Natural killer cell treated with Interleukin-12 subunit alpha and Interleukin-12 subunit beta and Interleukin-15 and Interleukin-18, amount 100 ng/mL, for 72 hours (primary cell): ENCODE data around the gene HSD11B1. TPM values are rescaled to one million over a fixed set of nuclear protein-coding genes. Genes with fewer than 3 reads are reported as not detected.

ENCODE experiments used
- ATAC-seq, 2 donors: fragments of 150-1000 bp; cut with Tn5 transposase in 1 of 2; sonication (Bioruptor Pico), chemical (Tn5 transposase) in 1 of 2; 2 replicates each; pipeline ENCODE4 v1.10.0; 2021
- DNase-seq: peaks from one replicate; pipeline ENCODE4 v3.0.0; 2022; ENCODE audit warnings: low spot score
- H3K27ac Mint-ChIP-seq, 2 donors: 1 replicate in 1 of 2; 2 replicates in 1 of 2; pipeline ENCODE4 v1.8.0; 2022; ENCODE audit warnings: mixed read lengths in 2 of 2, mild to moderate bottlenecking in 1 of 2, moderate library complexity in 1 of 2
- H3K27me3 Mint-ChIP-seq, 2 donors: 1 replicate in 1 of 2; 2 replicates in 1 of 2; pipeline ENCODE4 v1.8.0; 2022; ENCODE audit warnings: mixed read lengths in 2 of 2
- H3K36me3 Mint-ChIP-seq: one replicate; pipeline ENCODE4 v1.8.0; 2022; ENCODE audit warnings: mixed read lengths
- H3K4me1 Mint-ChIP-seq, 2 donors: 1 replicate in 1 of 2; 2 replicates in 1 of 2; pipeline ENCODE4 v1.8.0; 2022; ENCODE audit warnings: low read depth in 2 of 2, mixed read lengths in 2 of 2, mild to moderate bottlenecking in 1 of 2
- H3K4me3 Mint-ChIP-seq: one replicate; pipeline ENCODE4 v1.8.0; 2022; ENCODE audit warnings: mixed read lengths
- H3K9me3 Mint-ChIP-seq: 2 replicates; pipeline ENCODE4 v1.8.0; 2022; ENCODE audit warnings: mixed read lengths
- total RNA-seq, 2 donors: library from RNA; stranded (reverse); gene quantifications; one replicate each; pipeline ENCODE4 v1.2.3, GENCODE V29; 2022

The HSD11B1 gene
- total RNA-seq, 2 donors from 2014 or later = 0.43 TPM; not detected in 1

DNA sequence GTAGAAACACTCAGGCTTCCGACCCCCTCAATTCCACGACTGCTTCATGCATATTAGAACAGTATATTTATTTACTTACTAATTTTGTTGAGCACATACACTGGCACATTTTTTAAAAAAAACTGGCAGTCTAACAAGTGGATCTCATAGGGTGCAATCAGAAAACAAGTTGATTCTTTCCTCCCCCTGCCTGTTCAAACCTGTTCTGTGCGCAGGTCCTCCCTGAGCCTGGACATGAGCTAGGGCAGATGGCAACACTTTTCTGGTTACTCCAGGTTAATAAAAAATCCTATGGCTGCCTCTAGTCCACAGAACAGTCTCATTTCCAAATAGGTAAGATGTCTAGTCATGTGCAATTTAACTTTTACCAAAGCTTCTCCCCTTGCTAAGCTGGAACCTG lies 18.6 kb downstream of the HSD11B1 start:
- Mint-ChIP-seq H3K36me3 (no peaks in the 10 kb centered on the region), H3K4me1 (peaks cover 0 to 2% of the 10 kb centered on the region in 2 donors), H3K27me3 (no peaks in the 10 kb centered on the region), H3K9me3 (no peaks in the 10 kb centered on the region), H3K27ac (no peak overlapping the region), H3K4me3 (no peak overlapping the region)
- DNase-seq (no peak), ATAC-seq (no peak)

DNA sequence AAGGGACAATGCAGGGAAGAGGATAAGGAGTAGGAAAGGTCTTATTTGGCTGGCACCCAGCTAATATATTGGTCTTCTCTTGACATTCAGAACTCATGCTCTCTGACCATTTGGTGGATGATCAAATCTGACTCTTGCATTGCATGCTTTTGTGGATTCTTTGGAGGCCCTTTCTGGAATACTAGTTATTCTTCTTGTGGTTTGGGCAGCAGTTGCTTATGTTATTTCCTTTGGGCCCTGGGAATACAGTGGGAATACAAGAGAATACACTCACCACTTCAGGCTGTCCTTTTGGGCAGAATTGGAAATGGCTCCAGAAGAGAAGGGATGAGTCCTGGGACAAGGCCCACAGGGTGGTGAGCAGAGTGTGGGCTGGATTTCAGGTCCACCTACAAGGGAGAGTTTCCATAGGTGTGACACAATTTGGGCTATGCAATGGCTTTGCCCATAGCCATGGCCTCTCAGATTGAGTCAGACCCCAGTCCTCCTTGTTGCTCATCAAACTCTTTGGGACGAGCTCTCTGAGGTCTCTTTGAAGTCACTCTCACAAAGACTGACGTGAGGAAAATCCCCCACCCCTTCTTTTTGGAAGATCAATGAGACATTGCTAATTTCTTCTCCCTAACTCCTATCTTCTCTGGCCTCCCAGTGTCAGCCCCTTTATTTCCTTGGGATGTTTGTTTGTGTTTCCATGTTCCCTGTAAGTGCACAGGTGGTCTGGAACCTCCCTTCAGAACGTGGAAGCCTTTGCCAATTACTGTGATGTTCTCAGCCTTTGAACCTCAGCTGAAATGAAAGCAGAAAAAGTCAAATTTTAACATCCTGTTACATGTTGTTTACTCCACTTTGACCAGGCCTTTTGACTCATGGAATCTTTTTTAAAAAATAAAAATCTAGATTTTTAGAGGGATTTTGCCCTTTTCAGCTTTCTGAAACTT lies 19.4 kb downstream of the HSD11B1 start:
- H3K4me3 Mint-ChIP-seq = no peak overlapping the region
- peak in 1 of 2 donors; percentile 43 for ATAC-seq

DNA sequence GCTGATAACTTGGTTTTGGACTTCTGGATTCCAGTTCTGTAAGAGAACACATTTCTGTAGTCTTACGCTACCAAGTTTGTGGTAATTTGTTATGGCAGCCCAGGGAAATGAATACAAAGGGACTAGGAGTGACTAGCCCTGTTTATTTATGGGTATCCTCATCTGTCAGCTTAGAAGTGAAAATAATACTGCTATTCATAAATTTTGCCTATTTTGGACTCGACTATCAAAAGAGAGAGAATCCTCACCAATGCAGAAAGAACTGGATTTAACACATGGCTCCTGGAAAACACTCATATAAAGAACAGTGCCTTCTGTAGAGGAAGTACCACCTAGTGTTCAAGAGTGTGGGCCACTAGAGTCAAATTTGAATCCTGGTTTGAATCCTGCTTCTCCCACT lies 22.6 kb downstream of the HSD11B1 start:
- Mint-ChIP-seq H3K36me3 (no peaks in the 10 kb centered on the region), H3K4me3 (no peak overlapping the region), H3K9me3 (no peaks in the 10 kb centered on the region), H3K27ac (no peak overlapping the region), H3K4me1 (peaks cover 0 to 6% of the 10 kb centered on the region in 2 donors), H3K27me3 (no peaks in the 10 kb centered on the region)
- no peak for DNase-seq
- no peak for ATAC-seq

More for the DNA sequence above, 19.4 kb downstream of the HSD11B1 start:
- H3K27me3 Mint-ChIP-seq = no peaks in the 10 kb centered on the region
- no peaks in the 10 kb centered on the region for H3K9me3 Mint-ChIP-seq
- peaks cover 0 to 2% of the 10 kb centered on the region in 2 donors for H3K4me1 Mint-ChIP-seq
- no peaks in the 10 kb centered on the region for H3K36me3 Mint-ChIP-seq
- H3K27ac Mint-ChIP-seq = peak overlapping the region in 1 of 2 donors; percentile 57
- no peak for DNase-seq

DNA sequence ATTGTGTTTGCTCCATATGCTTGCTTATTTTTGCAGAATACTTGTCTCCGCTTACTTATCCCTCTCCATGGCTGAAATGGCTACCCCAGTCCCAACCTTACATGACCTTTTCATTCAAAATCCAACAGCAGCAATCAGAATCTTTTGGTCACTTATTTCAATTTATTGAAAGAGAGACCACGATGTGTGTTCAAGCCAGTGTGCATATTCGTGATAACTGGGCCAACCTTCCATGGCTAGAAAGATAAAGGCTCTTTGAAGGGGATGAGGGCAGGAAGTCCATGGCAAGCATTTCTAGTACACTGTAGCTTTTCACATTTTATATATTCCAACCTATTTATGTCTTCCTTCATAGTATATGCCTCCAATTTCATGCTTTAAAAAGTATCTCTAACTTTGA lies 23.1 kb downstream of the HSD11B1 start:
- no peaks in the 10 kb centered on the region for H3K27me3 Mint-ChIP-seq
- H3K9me3 Mint-ChIP-seq = no peaks in the 10 kb centered on the region
- no peak overlapping the region for H3K27ac Mint-ChIP-seq
- no peak for DNase-seq
- H3K4me3 Mint-ChIP-seq = no peak overlapping the region
- ATAC-seq = no peak
- no peaks in the 10 kb centered on the region for H3K36me3 Mint-ChIP-seq
- H3K4me1 Mint-ChIP-seq = peaks cover 0 to 6% of the 10 kb centered on the region in 2 donors

DNA sequence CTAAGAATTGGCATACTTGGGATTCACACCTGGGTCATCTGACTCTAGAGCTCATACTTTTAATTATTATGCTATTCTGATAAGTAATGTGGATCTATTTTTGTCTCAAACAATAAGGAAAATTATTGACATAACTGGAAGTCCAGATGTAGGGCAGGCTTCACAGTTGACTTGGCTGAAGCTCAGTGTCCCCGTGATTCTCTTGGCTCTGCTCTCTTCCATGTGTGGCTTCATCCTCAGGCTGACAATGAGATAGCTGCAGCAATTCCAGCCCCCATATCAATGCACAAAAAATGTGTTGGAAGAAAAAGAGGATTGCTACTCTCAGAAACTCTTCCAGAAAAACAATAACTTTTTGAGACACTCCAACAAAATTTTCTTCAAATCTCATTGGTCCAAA lies 23.8 kb downstream of the HSD11B1 start:
- Mint-ChIP-seq H3K4me1 (peaks cover 0 to 6% of the 10 kb centered on the region in 2 donors), H3K4me3 (no peak overlapping the region), H3K27ac (no peak overlapping the region), H3K9me3 (no peaks in the 10 kb centered on the region), H3K36me3 (no peaks in the 10 kb centered on the region), H3K27me3 (no peaks in the 10 kb centered on the region)
- ATAC-seq = no peak
- no peak for DNase-seq

DNA sequence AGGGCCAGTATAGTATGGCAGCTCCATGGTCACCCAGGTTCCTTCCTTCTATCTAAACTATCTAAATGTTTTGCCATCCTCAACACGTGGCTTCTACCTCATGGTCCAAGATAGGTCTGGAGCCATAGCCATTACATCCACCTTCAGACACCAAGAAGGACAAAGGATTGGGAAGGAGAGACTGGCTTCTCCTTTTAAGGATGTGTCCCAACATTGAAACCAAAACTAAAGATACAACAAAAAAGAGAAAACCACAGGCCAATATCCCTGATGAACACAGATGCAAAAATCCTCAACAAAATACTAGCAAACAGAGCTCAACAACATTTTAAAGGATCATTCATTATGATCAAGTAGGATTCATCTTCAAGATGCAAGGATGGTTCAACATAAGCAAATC lies 24.8 kb downstream of the HSD11B1 start:
- no peak for DNase-seq
- H3K4me3 Mint-ChIP-seq = no peak overlapping the region
- H3K27me3 Mint-ChIP-seq = no peaks in the 10 kb centered on the region
- H3K4me1 Mint-ChIP-seq = peaks cover 0 to 6% of the 10 kb centered on the region in 2 donors
- H3K36me3 Mint-ChIP-seq = no peaks in the 10 kb centered on the region
- H3K9me3 Mint-ChIP-seq = no peaks in the 10 kb centered on the region
- no peak for ATAC-seq
- H3K27ac Mint-ChIP-seq = no peak overlapping the region

DNA sequence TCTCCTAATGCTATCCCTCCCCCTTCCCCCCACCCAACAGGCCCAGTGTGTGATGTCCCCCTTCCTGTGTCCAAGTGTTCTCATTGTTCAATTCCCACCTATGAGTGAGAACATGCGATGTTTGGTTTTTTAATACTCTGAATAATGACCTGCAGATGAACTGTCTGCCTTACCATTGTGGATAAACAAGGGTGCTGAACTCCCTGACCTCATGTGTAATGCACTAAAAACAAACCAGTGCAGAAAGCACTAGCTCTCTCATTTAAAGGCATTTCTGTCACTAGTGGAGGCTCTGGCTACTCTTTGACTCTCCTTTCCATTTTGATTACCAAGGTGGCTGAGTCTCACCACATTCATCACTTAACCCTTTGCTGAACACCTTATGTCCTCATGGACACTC lies 28.1 kb downstream of the HSD11B1 start:
- DNase-seq (no peak), ATAC-seq (no peak)
- Mint-ChIP-seq H3K27me3 (peaks cover 0 to 6% of the 10 kb centered on the region in 2 donors), H3K27ac (no peak overlapping the region), H3K9me3 (no peaks in the 10 kb centered on the region), H3K4me1 (peaks cover 0 to 3% of the 10 kb centered on the region in 2 donors), H3K4me3 (no peak overlapping the region), H3K36me3 (no peaks in the 10 kb centered on the region)

DNA sequence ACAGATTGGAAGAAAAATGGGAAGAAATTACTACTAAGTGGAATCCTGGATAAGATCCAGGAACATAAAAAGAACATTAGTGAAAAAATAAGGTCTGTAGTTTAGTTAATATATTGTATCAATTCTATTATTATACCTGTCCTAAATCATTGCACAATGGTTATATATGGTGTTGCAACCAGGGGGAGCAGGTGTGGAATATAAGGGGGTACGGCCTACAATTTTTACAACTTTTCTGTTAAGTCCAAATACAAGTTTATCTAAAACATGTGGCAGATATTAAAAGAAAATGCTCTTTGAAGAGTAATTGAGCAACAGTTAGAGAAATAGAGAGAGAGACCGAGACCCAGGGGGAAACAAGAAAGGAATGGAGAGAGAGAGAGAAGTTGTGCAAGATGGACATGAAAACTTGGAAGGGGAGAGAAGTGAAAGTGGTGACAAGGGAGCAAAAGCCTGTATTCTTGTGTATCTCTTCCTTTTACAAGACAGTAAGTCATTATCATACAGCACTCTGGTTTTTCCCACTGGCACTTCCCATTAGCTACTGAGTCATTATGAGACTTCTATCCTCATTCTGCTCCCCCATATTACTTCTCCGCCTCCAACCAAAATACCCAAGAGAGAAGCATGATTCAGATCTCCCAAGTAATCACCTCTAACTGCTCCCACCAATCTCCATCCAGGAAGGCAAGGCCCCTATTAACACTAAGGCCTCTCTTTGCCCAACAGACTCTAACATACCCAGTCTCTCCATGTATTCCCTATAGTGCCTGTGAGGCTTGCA lies 29.0 kb downstream of the HSD11B1 start:
- Mint-ChIP-seq H3K27me3 (peaks cover 0 to 6% of the 10 kb centered on the region in 2 donors), H3K27ac (no peak overlapping the region), H3K36me3 (no peaks in the 10 kb centered on the region), H3K4me3 (no peak overlapping the region), H3K4me1 (peaks cover 0 to 3% of the 10 kb centered on the region in 2 donors), H3K9me3 (no peaks in the 10 kb centered on the region)
- no peak for ATAC-seq
- DNase-seq = no peak

DNA sequence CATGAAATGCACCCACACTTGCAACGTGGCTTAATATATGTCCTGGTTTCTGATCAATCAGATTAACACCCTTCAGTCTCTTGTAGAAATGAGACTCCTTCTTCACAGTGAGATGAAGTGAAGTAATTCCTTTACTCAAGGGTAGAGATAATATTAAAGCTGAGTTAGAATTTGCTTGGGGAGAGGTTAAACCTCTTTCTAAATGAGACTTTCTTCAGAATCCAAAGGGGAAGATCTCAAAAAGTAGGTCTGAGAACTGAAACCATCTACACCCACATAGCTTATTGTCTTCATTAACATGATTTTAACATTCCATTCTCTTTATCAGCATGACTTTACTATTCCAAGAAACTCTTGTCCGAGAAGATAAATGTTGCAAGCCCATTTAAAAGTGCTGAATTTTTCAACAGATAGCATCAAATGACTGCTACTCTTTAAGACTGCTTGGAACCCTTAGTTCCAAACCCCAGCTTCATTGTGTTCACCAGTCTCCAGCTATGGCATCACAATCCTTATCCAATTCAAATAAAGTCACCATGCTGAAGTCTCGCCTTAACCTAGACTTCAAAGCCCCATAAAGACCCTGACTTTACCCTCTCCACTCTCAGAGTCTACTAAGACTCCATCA lies 32.0 kb downstream of the HSD11B1 start:
- DNase-seq (no peak), ATAC-seq (no peak)
- H3K4me1 Mint-ChIP-seq = no peaks in the 10 kb centered on the region
- no peaks in the 10 kb centered on the region for H3K9me3 Mint-ChIP-seq
- no peaks in the 10 kb centered on the region for H3K36me3 Mint-ChIP-seq
- H3K27me3 Mint-ChIP-seq = peaks cover 0 to 6% of the 10 kb centered on the region in 2 donors
- no peak overlapping the region for H3K4me3 Mint-ChIP-seq
- no peak overlapping the region for H3K27ac Mint-ChIP-seq

DNA sequence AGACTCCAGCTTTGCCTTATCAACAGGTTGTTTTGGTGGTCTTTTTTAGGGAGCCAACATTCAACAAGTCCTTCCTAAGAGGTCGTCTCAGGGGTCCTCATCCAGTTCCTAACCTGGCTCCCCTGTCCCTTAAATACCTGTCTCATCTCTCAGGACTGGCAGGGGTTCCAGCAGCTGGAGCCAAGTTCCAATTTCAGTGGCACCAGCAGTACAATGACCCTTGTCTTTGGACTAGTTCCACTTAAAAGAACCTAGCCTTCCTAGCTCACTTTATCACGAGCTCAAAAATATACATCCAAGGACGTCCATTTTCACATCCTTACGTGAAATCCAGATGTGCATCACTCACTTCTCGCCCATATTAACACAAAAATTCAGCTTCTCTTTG lies 32.5 kb downstream of the HSD11B1 start:
- Mint-ChIP-seq H3K9me3 (no peaks in the 10 kb centered on the region), H3K27me3 (peaks cover 0 to 6% of the 10 kb centered on the region in 2 donors), H3K4me1 (peaks cover 0 to 3% of the 10 kb centered on the region in 2 donors), H3K27ac (no peak overlapping the region), H3K36me3 (no peaks in the 10 kb centered on the region), H3K4me3 (no peak overlapping the region)
- DNase-seq = no peak
- no peak for ATAC-seq

DNA sequence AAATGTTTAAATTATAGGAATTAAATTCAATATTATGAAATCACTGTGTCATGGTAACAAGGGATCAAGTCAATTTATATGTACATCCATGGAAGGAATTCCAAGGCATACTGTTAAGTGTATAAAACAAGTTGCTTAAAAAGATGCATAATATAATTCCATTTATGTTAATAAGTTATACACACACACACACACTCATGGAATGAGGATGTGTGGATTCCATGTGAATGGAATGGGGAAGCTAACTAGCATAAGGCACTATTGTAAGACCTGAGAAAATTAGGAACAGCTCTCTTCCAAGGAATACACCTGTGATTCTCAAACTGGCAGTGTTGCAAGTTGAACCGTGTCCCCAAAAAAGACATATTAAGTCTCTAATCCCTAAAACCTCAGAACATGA lies 33.6 kb downstream of the HSD11B1 start:
- ATAC-seq (no peak), DNase-seq (no peak)
- H3K36me3 Mint-ChIP-seq = no peaks in the 10 kb centered on the region
- H3K27me3 Mint-ChIP-seq = peaks cover 0 to 6% of the 10 kb centered on the region in 2 donors
- peaks cover 0 to 3% of the 10 kb centered on the region in 2 donors for H3K4me1 Mint-ChIP-seq
- no peak overlapping the region for H3K4me3 Mint-ChIP-seq
- H3K9me3 Mint-ChIP-seq = no peaks in the 10 kb centered on the region
- H3K27ac Mint-ChIP-seq = no peak overlapping the region

DNA sequence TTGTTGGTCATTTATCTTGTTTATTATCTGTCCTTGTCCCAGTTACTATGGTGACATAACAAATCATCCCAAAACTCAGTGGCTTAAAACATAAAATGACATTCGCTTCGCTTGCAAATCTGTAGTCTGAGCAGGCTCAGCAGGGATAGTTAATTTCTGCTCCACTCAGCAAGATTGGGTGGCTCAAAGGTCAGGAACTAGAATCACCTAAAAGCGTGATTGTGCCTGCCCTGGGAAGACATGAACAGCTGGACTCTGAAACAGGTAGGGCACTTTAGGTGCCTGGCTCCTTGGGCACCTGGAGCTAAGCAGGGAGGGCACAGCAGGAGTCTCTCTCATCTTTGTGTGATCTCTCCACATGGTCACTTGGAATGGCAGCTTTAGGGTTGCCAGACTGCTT lies 36.5 kb downstream of the HSD11B1 start:
- peak overlapping the region in 1 of 2 donors; percentile 16 for H3K27ac Mint-ChIP-seq
- no peak for ATAC-seq
- no peak for DNase-seq
- H3K27me3 Mint-ChIP-seq = peaks cover 0 to 5% of the 10 kb centered on the region in 2 donors
- no peak overlapping the region for H3K4me3 Mint-ChIP-seq
- H3K36me3 Mint-ChIP-seq = no peaks in the 10 kb centered on the region
- peaks cover 0 to 3% of the 10 kb centered on the region in 2 donors for H3K4me1 Mint-ChIP-seq
- no peaks in the 10 kb centered on the region for H3K9me3 Mint-ChIP-seq

DNA sequence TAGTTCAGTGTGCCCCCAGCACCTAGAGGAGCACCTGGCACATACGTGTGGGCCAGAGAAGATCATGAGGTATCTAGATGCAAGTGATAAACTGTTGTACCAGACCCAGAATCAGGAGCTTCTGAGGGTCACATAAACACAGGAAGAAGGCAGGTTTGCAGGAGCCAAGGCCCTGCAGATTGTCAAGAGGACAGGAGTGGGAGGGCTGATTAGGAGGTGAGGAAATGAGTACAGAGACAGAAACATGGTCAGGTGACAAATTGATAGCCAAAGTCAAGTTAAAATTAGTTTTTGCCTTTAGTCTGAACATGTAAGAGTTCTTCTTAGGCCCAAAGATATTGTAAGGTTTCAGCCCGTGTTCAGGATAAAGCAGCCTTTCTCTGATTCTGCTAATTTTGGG lies 37.2 kb downstream of the HSD11B1 start:
- peaks cover 0 to 3% of the 10 kb centered on the region in 2 donors for H3K4me1 Mint-ChIP-seq
- peak overlapping the region in 1 of 2 donors; percentile 16 for H3K27ac Mint-ChIP-seq
- H3K36me3 Mint-ChIP-seq = no peaks in the 10 kb centered on the region
- ATAC-seq (no peak), DNase-seq (no peak)
- H3K27me3 Mint-ChIP-seq = peaks cover 0 to 4% of the 10 kb centered on the region in 2 donors
- no peak overlapping the region for H3K4me3 Mint-ChIP-seq
- H3K9me3 Mint-ChIP-seq = no peaks in the 10 kb centered on the region
